ENCODE results near the gene GYG2.

- TF ChIP-seq, protein P1, sequence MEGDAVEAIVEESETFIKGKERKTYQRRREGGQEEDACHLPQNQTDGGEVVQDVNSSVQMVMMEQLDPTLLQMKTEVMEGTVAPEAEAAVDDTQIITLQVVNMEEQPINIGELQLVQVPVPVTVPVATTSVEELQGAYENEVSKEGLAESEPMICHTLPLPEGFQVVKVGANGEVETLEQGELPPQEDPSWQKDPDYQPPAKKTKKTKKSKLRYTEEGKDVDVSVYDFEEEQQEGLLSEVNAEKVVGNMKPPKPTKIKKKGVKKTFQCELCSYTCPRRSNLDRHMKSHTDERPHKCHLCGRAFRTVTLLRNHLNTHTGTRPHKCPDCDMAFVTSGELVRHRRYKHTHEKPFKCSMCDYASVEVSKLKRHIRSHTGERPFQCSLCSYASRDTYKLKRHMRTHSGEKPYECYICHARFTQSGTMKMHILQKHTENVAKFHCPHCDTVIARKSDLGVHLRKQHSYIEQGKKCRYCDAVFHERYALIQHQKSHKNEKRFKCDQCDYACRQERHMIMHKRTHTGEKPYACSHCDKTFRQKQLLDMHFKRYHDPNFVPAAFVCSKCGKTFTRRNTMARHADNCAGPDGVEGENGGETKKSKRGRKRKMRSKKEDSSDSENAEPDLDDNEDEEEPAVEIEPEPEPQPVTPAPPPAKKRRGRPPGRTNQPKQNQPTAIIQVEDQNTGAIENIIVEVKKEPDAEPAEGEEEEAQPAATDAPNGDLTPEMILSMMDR (IDR thresholded peaks at IDR 0.05), result no peak
- no peak for TF ChIP-seq EP300 (IDR thresholded peaks at IDR 0.05)
- no peak for TF ChIP-seq POLR2A (IDR thresholded peaks at IDR 0.05; ENCODE audit: low read depth)
- no peak for TF ChIP-seq POLR2AphosphoS5 (IDR thresholded peaks at IDR 0.05)
Measured at GRCh38 chrX:2903366-2903765, 74.6 kb downstream of the GYG2 start.

Measured in esophagus muscularis mucosa (tissue), 4 donors.